Mucosa of stomach (tissue), 1 donor: ENCODE data around the gene TNXB.

Experiments
- H3K27me3 ChIP-seq: one replicate; pipeline ENCODE4 v1.7.0; 2013; ENCODE audit warnings: mild to moderate bottlenecking, low read length; ENCODE audit not compliant: control insufficient read depth, insufficient read depth
- H3K36me3 ChIP-seq: one replicate; pipeline ENCODE4 v1.7.0; 2013; ENCODE audit warnings: low read length; ENCODE audit not compliant: control insufficient read depth, insufficient read depth
- H3K4me1 ChIP-seq: one replicate; pipeline ENCODE4 v1.7.0; 2013; ENCODE audit warnings: mild to moderate bottlenecking, low read length; ENCODE audit not compliant: control insufficient read depth, insufficient read depth
- H3K4me3 ChIP-seq: one replicate; pipeline ENCODE4 v1.7.0; 2013; ENCODE audit warnings: low read length
- H3K9ac ChIP-seq: one replicate; pipeline ENCODE4 v1.7.0; 2013; ENCODE audit warnings: mild to moderate bottlenecking, low read length, moderate library complexity
- H3K9me3 ChIP-seq: one replicate; pipeline ENCODE4 v1.7.0; 2013; ENCODE audit warnings: mild to moderate bottlenecking, low read length, moderate library complexity; ENCODE audit not compliant: control insufficient read depth
- donor health status: Pancreatic carcinoma.

The TNXB gene

GRCh38 chr6:32116674-32117073 is 7.5 kb upstream of the TNXB start:
- Histone ChIP-seq H3K9ac (no peak overlapping the region), H3K4me1 (peaks cover 11% of the 10 kb centered on the region), H3K36me3 (peaks cover 19% of the 10 kb centered on the region), H3K27me3 (no peaks in the 10 kb centered on the region), H3K9me3 (no peaks in the 10 kb centered on the region), H3K4me3 (no peak overlapping the region)

- Histone ChIP-seq H3K9ac (no peak overlapping the region), H3K4me1 (peaks cover 19% of the 10 kb centered on the region), H3K9me3 (no peaks in the 10 kb centered on the region), H3K27me3 (no peaks in the 10 kb centered on the region), H3K4me3 (no peak overlapping the region), H3K36me3 (peaks cover 13% of the 10 kb centered on the region)
Observed at GRCh38 chr6:32115623-32116022, 6.5 kb upstream of the TNXB start.

GRCh38 chr6:32114796-32115195 is 5.7 kb upstream of the TNXB start:
- peaks cover 26% of the 10 kb centered on the region for H3K4me1 ChIP-seq
- H3K9ac ChIP-seq: no peak overlapping the region
- peaks cover 5% of the 10 kb centered on the region for H3K27me3 ChIP-seq
- no peaks in the 10 kb centered on the region for H3K9me3 ChIP-seq
- H3K36me3 ChIP-seq: peaks cover 12% of the 10 kb centered on the region
- H3K4me3 ChIP-seq: no peak overlapping the region

- Histone ChIP-seq H3K4me3 (no peak overlapping the region), H3K27me3 (peaks cover 17% of the 10 kb centered on the region), H3K9ac (no peak overlapping the region), H3K9me3 (no peaks in the 10 kb centered on the region), H3K36me3 (peaks cover 12% of the 10 kb centered on the region), H3K4me1 (peaks cover 24% of the 10 kb centered on the region)
Observed at GRCh38 chr6:32113386-32114352, 4.5 kb upstream of the TNXB start.

GRCh38 chr6:32112431-32112980 is 3.4 kb upstream of the TNXB start:
- Histone ChIP-seq H3K9ac (no peak overlapping the region), H3K4me3 (no peak overlapping the region), H3K4me1 (peaks cover 35% of the 10 kb centered on the region), H3K27me3 (peaks cover 24% of the 10 kb centered on the region), H3K36me3 (peaks cover 9% of the 10 kb centered on the region), H3K9me3 (no peaks in the 10 kb centered on the region)

- no peak overlapping the region for H3K9ac ChIP-seq
- no peaks in the 10 kb centered on the region for H3K36me3 ChIP-seq
- no peaks in the 10 kb centered on the region for H3K9me3 ChIP-seq
- no peak overlapping the region for H3K4me3 ChIP-seq
- peaks cover 25% of the 10 kb centered on the region for H3K27me3 ChIP-seq
- H3K4me1 ChIP-seq: peaks cover 41% of the 10 kb centered on the region
Observed at GRCh38 chr6:32111424-32112066, 2.4 kb upstream of the TNXB start.

- H3K4me1 ChIP-seq: peaks cover 41% of the 10 kb centered on the region
- no peak overlapping the region for H3K9ac ChIP-seq
- peaks cover 25% of the 10 kb centered on the region for H3K27me3 ChIP-seq
- no peak overlapping the region for H3K4me3 ChIP-seq
- H3K9me3 ChIP-seq: no peaks in the 10 kb centered on the region
- no peaks in the 10 kb centered on the region for H3K36me3 ChIP-seq
Observed at GRCh38 chr6:32110632-32111031, 1.5 kb upstream of the TNXB start.

- Histone ChIP-seq H3K9me3 (no peaks in the 10 kb centered on the region), H3K27me3 (peaks cover 25% of the 10 kb centered on the region), H3K4me3 (no peak overlapping the region), H3K9ac (no peak overlapping the region), H3K4me1 (peaks cover 41% of the 10 kb centered on the region), H3K36me3 (no peaks in the 10 kb centered on the region)
Observed at GRCh38 chr6:32109765-32110160, 625 bp upstream of the TNXB start.

GRCh38 chr6:32108727-32109113 is 418 bp downstream of the TNXB start:
- H3K4me3 ChIP-seq: peak overlapping the region; percentile 11
- no peaks in the 10 kb centered on the region for H3K36me3 ChIP-seq
- H3K4me1 ChIP-seq: peaks cover 41% of the 10 kb centered on the region
- peak overlapping the region; percentile 59 for H3K9ac ChIP-seq
- H3K9me3 ChIP-seq: no peaks in the 10 kb centered on the region
- peaks cover 25% of the 10 kb centered on the region for H3K27me3 ChIP-seq

- Histone ChIP-seq H3K4me1 (peaks cover 41% of the 10 kb centered on the region), H3K9ac (peak overlapping the region; percentile 59), H3K27me3 (peaks cover 25% of the 10 kb centered on the region), H3K9me3 (no peaks in the 10 kb centered on the region), H3K36me3 (no peaks in the 10 kb centered on the region), H3K4me3 (peak overlapping the region; percentile 11)
Observed at GRCh38 chr6:32108094-32108627, 977 bp downstream of the TNXB start.

GRCh38 chr6:32107406-32107805 is 1.7 kb downstream of the TNXB start:
- H3K9ac ChIP-seq: peak overlapping the region; percentile 59
- H3K4me3 ChIP-seq: no peak overlapping the region
- H3K4me1 ChIP-seq: peaks cover 41% of the 10 kb centered on the region

GRCh38 chr6:32105433-32105832 is 3.7 kb downstream of the TNXB start:
- no peak overlapping the region for H3K4me3 ChIP-seq
- H3K9ac ChIP-seq: no peak overlapping the region
- H3K9me3 ChIP-seq: no peaks in the 10 kb centered on the region
- H3K4me1 ChIP-seq: peaks cover 32% of the 10 kb centered on the region
- peaks cover 25% of the 10 kb centered on the region for H3K27me3 ChIP-seq
- H3K36me3 ChIP-seq: no peaks in the 10 kb centered on the region

More at GRCh38 chr6:32107406-32107805, 1.7 kb downstream of the TNXB start:
- Histone ChIP-seq H3K27me3 (peaks cover 25% of the 10 kb centered on the region), H3K9me3 (no peaks in the 10 kb centered on the region), H3K36me3 (no peaks in the 10 kb centered on the region)
